ENCODE results near the gene PLCB4.

GRCh38 chr20:9467995-9468394 lies 399.1 kb downstream of the PLCB4 start:
- peak; percentile 23 to 58 (median 46) for TF ChIP-seq CTCF (IDR thresholded peaks at IDR 0.05)
- no peak for TF ChIP-seq POLR2A (IDR thresholded peaks at IDR 0.05)

Measured in adrenal gland (tissue), 5 donors.